NCI-H1436 (cell line): ENCODE measurements around the gene CMC4.
A peak's percentile ranks its signal among the peaks of the same experiment; 100 is the strongest.

ENCODE experiments used
- DNase-seq: peaks from one replicate; lab custom pipeline; 2025; lab: John Stamatoyannopoulos, UW

The CMC4 gene

GRCh38 chrX:155053656-155054055 is 17.3 kb downstream of the CMC4 start:
- no peak for DNase-seq

GRCh38 chrX:155052738-155053498 is 18.0 kb downstream of the CMC4 start:
- DNase-seq = no peak

DNA sequence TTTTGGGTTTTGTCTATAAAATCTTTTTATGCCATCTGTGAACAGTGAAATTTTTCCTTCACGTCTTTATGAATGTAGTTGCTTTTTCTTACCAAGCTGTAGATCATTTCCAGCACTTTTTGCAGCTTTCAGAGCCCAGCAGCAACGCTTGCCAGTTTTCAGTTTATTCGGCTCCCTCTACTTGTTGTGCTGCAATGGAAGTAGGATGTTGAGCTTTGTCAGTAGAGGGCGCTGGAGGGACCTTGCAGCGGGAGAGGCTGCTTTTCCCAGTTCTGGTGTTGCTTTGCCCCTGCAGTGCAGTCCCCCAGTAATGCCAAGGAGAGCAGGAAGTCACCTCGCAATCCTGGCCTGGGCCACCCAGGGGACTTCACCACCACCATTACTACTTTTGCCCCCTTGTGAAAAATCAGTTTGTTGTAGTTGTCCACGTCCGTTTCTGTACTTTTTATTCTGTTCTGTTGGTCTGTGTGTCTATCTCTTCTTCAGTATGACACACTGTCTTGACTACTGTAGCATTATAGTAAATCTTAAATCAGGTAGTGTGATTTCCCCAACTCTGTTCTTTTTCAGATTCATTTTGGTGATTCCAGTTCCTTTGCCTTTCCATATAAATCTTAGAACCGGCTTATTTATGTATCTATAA is 21.8 kb downstream of the CMC4 start:
- peak; percentile 42 for DNase-seq

DNA sequence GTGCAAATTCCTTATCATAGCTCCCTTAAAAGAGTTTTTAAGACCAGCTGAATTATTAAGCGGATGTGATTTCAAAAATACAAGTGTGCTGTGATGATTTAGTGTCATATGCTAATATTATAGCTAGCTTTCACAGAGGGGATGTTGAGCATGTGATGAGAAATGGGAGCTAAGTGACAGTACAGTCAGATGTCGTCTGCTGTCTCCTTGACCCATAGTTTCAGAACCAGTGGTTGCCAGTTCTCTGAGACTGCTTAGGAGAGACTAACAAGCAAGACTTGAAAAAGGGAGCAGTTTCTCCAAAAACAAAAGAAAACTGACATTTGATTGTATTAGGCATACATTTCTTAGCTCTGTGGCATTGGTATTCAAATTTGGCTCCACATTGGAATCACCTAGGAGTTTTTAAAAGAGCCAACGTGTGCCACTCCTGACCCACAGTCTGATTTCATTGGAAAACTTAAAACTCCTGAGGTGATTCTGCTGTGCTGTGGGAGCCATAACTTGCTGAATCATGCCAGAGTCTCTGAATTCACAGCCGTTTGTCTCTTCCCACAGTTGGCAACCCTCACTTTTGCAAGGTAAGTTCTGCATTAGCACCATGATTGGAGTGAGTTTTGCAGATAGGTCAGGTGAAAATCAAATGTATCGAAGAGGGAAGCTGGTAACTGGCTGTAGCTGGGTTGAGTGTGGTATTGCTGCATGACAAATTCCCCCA is 24.0 kb downstream of the CMC4 start:
- DNase-seq = no peak

- DNase-seq = no peak
Measured at GRCh38 chrX:155046129-155046810, 24.7 kb downstream of the CMC4 start.

- DNase-seq = no peak
Measured at GRCh38 chrX:155035688-155036087, 35.2 kb downstream of the CMC4 start.

DNA sequence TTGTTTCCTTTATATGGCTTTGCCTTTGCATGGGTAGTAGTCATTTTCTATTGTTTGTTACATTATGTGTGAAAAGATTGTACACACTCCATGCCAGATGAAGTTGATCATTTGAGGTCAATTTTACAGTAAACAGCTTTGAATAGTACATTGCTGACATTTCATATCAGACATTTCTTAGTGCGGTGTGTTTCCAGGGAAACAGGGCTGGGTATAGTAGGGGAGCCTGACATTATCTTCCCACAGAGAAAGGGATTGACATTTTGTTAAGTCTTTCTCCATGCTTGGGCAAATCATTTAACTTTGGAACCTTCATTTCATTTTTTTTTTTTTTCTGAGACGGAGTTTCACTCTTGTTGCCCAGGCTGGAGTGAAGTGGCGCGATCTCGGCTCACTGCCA is 39.3 kb downstream of the CMC4 start:
- no peak for DNase-seq

- DNase-seq = no peak
Measured at GRCh38 chrX:155028877-155029291, 42.1 kb downstream of the CMC4 start.

DNA sequence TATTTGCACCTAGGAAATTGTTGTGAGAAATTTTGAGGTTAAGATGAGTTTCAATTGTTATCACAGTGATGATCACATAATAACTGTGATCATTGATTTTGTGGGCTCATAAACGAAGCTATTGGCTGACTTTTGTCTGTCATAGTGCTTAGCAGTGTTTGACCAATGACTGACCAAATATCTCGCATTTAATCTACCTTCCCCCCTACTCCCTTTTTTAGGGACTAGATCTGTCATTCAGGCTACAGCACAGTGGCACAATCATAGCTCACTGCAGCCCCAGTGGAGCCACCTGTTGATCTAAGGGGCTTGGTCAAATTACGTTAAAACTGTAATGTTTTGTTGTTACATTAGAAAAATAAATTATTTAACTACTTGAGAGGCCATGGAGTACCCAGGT is 42.8 kb downstream of the CMC4 start:
- DNase-seq = peak; percentile 16

GRCh38 chrX:155027509-155028066 is 43.3 kb downstream of the CMC4 start:
- DNase-seq = peak; percentile 52

GRCh38 chrX:155026727-155027508 is 44.0 kb downstream of the CMC4 start, which contains the start of gene FUNDC2:
FUNDC2 (plus strand) TSS chrX:155026844; CDS start chrX:155026939, 95 bp downstream.
- DNase-seq = peak; percentile 95

GRCh38 chrX:155026420-155026726 is 44.6 kb downstream of the CMC4 start:
- DNase-seq = no peak

- DNase-seq = no peak
Measured at GRCh38 chrX:155023907-155024833, 46.8 kb downstream of the CMC4 start.

GRCh38 chrX:155022585-155022984 is 48.4 kb downstream of the CMC4 start, which contains the start of gene F8:
F8 (minus strand) TSS chrX:155022723; CDS start chrX:155022552, 171 bp downstream.
- DNase-seq = no peak

GRCh38 chrX:155020591-155020990 is 50.3 kb downstream of the CMC4 start:
- DNase-seq = no peak
